Chondrocyte (in vitro differentiated cells): Measurements from ENCODE around the gene FGF1. TPM values are rescaled to one million over a fixed set of nuclear protein-coding genes. Genes with fewer than 3 reads are reported as not detected.

ENCODE experiments used
- DNase-seq: peaks from one replicate; pipeline ENCODE4 v3.0.0; 2021; ENCODE audit warnings: mixed read lengths, low spot score
- H3K27ac Mint-ChIP-seq: one replicate; pipeline ENCODE4 v1.8.0; 2021; ENCODE audit warnings: mild to moderate bottlenecking, moderate library complexity, mixed read lengths; ENCODE audit not compliant: unreplicated experiment
- H3K27me3 Mint-ChIP-seq: 2 replicates; pipeline ENCODE4 v1.8.0; 2021; ENCODE audit warnings: low read depth, mixed read lengths
- H3K36me3 Mint-ChIP-seq: 2 replicates; pipeline ENCODE4 v1.8.0; 2021; ENCODE audit warnings: low read depth, mixed read lengths
- H3K4me1 Mint-ChIP-seq: 2 replicates; pipeline ENCODE4 v1.8.0; 2021; ENCODE audit warnings: low read depth, mild to moderate bottlenecking, mixed read lengths
- H3K4me3 Mint-ChIP-seq: one replicate; pipeline ENCODE4 v1.8.0; 2021; ENCODE audit warnings: mild to moderate bottlenecking, moderate library complexity, mixed read lengths; ENCODE audit not compliant: unreplicated experiment
- H3K9me3 Mint-ChIP-seq: 2 replicates; pipeline ENCODE4 v1.8.0; 2021; ENCODE audit warnings: low read depth, mixed read lengths
- CTCF ChIP-seq: fragments of 200-600 bp; sonication (generic); IDR thresholded peaks from 2 replicates; pipeline ENCODE4 v1.5.0; 2021; ENCODE audit warnings: antibody characterized with exemption, mild to moderate bottlenecking, moderate library complexity
- total RNA-seq: library from RNA; stranded (reverse); gene quantifications from 3 replicates; pipeline ENCODE4 v1.2.1, GENCODE V29; 2021

The FGF1 gene
- total RNA-seq, 1 donor from 2014 or later, result 6.9 TPM

GRCh38 chr5:142630927-142631539, 54.9 kb downstream of the FGF1 start:
- TF ChIP-seq CTCF, result no peak
- Mint-ChIP-seq H3K27me3 (no peaks in the 10 kb centered on the region), H3K27ac (no peak overlapping the region), H3K36me3 (no peaks in the 10 kb centered on the region), H3K4me3 (no peak overlapping the region), H3K4me1 (peaks cover 25% of the 10 kb centered on the region), H3K9me3 (no peaks in the 10 kb centered on the region)
- no peak for DNase-seq

DNA sequence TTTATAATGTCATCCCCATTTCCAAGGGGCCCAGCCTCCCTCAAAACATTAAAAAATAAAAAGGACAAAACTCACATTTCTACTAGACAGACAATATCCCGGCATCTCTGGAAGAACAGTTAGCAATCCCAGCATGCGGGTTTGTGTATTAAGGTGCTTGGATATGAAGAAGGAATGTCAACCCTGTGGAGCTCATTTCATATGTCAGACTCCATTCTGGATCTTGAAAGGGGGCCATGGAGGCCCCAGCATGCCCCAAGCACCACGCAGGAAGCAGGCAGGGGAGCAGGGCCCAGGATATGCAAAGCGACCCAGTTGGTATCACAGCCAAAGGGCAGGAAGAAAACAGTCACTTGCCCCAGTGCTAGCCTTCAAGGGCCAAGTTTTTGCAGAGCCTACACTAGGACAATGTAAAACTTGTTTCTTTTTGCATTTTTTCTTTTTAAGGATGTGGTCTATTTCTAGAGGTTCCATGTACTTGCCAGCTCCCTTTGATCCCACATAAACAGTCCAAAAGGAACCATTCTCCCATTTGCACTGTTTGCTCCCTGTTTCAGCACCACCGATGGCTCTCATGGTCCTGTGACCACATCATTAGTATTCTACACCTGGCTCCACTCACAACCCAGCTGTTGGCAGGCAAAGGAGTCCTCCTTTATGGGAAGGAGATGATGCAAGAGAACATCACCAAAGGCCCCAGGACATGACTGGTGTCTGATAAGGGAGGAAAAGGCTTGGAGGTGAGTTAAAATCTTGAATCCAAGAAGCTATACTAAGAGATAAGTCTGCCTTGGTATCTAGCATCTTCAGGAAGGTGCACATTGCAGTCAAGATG, 58.3 kb downstream of the FGF1 start:
- Mint-ChIP-seq H3K27ac (no peak overlapping the region), H3K4me3 (no peak overlapping the region), H3K36me3 (no peaks in the 10 kb centered on the region), H3K9me3 (no peaks in the 10 kb centered on the region), H3K4me1 (peaks cover 38% of the 10 kb centered on the region), H3K27me3 (no peaks in the 10 kb centered on the region)
- no peak for TF ChIP-seq CTCF
- DNase-seq, result no peak

- H3K9me3 Mint-ChIP-seq, result no peaks in the 10 kb centered on the region
- peaks cover 40% of the 10 kb centered on the region for H3K4me1 Mint-ChIP-seq
- H3K36me3 Mint-ChIP-seq, result no peaks in the 10 kb centered on the region
- H3K4me3 Mint-ChIP-seq, result no peak overlapping the region
- H3K27me3 Mint-ChIP-seq, result no peaks in the 10 kb centered on the region
- TF ChIP-seq CTCF, result no peak
- DNase-seq, result no peak
- no peak overlapping the region for H3K27ac Mint-ChIP-seq
Measured at GRCh38 chr5:142626786-142627185, 59.1 kb downstream of the FGF1 start.

- Mint-ChIP-seq H3K36me3 (peaks cover under 1% of the 10 kb centered on the region), H3K27ac (no peak overlapping the region), H3K4me1 (peaks cover 43% of the 10 kb centered on the region), H3K9me3 (no peaks in the 10 kb centered on the region), H3K4me3 (no peak overlapping the region), H3K27me3 (no peaks in the 10 kb centered on the region)
- DNase-seq, result no peak
- no peak for TF ChIP-seq CTCF
Measured at GRCh38 chr5:142626099-142626498, 59.8 kb downstream of the FGF1 start.

GRCh38 chr5:142621227-142621626, 64.7 kb downstream of the FGF1 start:
- Mint-ChIP-seq H3K9me3 (no peaks in the 10 kb centered on the region), H3K27me3 (no peaks in the 10 kb centered on the region), H3K36me3 (peaks cover 1% of the 10 kb centered on the region), H3K4me3 (peak overlapping the region; percentile 44), H3K4me1 (peaks cover 54% of the 10 kb centered on the region), H3K27ac (peak overlapping the region; percentile 92)
- TF ChIP-seq CTCF, result no peak
- no peak for DNase-seq
